SH-SY5Y (cell line): ENCODE data around the gene PREPL.

Source experiments
- GATA2 ChIP-seq: IDR thresholded peaks from 2 replicates; pipeline ENCODE4 v1.6.1; 2011; ENCODE audit warnings: mild to moderate bottlenecking, low read depth, low read length
- GATA3 ChIP-seq: IDR thresholded peaks from 2 replicates; pipeline ENCODE4 v1.6.1; 2011; ENCODE audit warnings: low read depth, mild to moderate bottlenecking, low read length, moderate library complexity

- TF ChIP-seq GATA2 (no peak), GATA3 (no peak)
Observed at GRCh38 chr2:44351088-44351487, 10.2 kb downstream of the PREPL start.
